Endodermal cell (in vitro differentiated cells): Measurements from ENCODE around the gene SLC9A3. TPM values are rescaled to one million over a fixed set of nuclear protein-coding genes. Genes with fewer than 3 reads are reported as not detected.

ENCODE experiments used
- DNase-seq: peaks from one replicate; pipeline ENCODE4 v3.0.0-alpha.2; 2017
- H3K27ac ChIP-seq: 2 replicates; pipeline ENCODE4 v1.5.1; 2013; ENCODE audit warnings: mild to moderate bottlenecking, low read depth, low read length, moderate library complexity
- H3K27me3 ChIP-seq: 2 replicates; pipeline ENCODE4 v1.6.1; 2013; ENCODE audit warnings: mild to moderate bottlenecking, low read length, moderate library complexity; ENCODE audit not compliant: insufficient read depth, control insufficient read depth, poor library complexity, severe bottlenecking
- H3K36me3 ChIP-seq: 2 replicates; pipeline ENCODE4 v1.7.0; 2013; ENCODE audit warnings: mild to moderate bottlenecking, low read length, moderate library complexity; ENCODE audit not compliant: control insufficient read depth, insufficient read depth
- H3K4me1 ChIP-seq: one replicate; pipeline ENCODE4 v1.7.0; 2013; ENCODE audit warnings: low read length; ENCODE audit not compliant: control insufficient read depth, insufficient read depth
- H3K4me3 ChIP-seq: 2 replicates; pipeline ENCODE4 v1.5.1; 2013; ENCODE audit warnings: mild to moderate bottlenecking, low read length, moderate library complexity
- H3K9ac ChIP-seq: 2 replicates; pipeline ENCODE4 v1.6.1; 2013; ENCODE audit warnings: mild to moderate bottlenecking, low read length, moderate library complexity; ENCODE audit not compliant: poor library complexity, severe bottlenecking; ENCODE audit errors: extremely low read depth
- H3K9me3 ChIP-seq: 2 replicates; pipeline ENCODE4 v1.6.1; 2013; ENCODE audit warnings: mild to moderate bottlenecking, low read length, moderate library complexity; ENCODE audit not compliant: control insufficient read depth
- H3K27ac Mint-ChIP-seq: 2 replicates; pipeline ENCODE4 v1.8.0; 2020; ENCODE audit warnings: mixed read lengths
- H3K27me3 Mint-ChIP-seq: 2 replicates; pipeline ENCODE4 v1.8.0; 2021; ENCODE audit warnings: mild to moderate bottlenecking, mixed read lengths; ENCODE audit not compliant: insufficient read depth
- H3K36me3 Mint-ChIP-seq: 2 replicates; pipeline ENCODE4 v1.8.0; 2020; ENCODE audit warnings: low read depth, mixed read lengths
- H3K4me1 Mint-ChIP-seq: 2 replicates; pipeline ENCODE4 v1.8.0; 2020; ENCODE audit warnings: mixed read lengths
- H3K4me3 Mint-ChIP-seq: 2 replicates; pipeline ENCODE4 v1.8.0; 2020; ENCODE audit warnings: mild to moderate bottlenecking, moderate library complexity, mixed read lengths
- H3K9me3 Mint-ChIP-seq: 2 replicates; pipeline ENCODE4 v1.8.0; 2020; ENCODE audit warnings: mild to moderate bottlenecking, mixed read lengths
- CTCF ChIP-seq: fragments of 200-600 bp; sonication (generic); conservative IDR thresholded peaks from 2 replicates; pipeline ENCODE4 v1.5.0; 2021; ENCODE audit warnings: antibody characterized with exemption, mild to moderate bottlenecking
- WGBS, 2 experiments: methylation state at CpG; one replicate each; pipeline versions ENCODE4 v1.1.5 to v1.1.7; 2013; ENCODE audit warnings: missing lambda C conversion rate in 2 of 2, mixed read lengths in 1 of 2; ENCODE audit not compliant: insufficient coverage in 1 of 2, insufficient read length in 1 of 2; 5-methylcytosine and 5-hydroxymethylcytosine counted together
- total RNA-seq, 2 donors: library from RNA; stranded (reverse); fragmentation: NEBNext Ultra II Directional in 1 of 2; extraction: Animal tissue kit (Norgen Biotek cat#: 25700) in 1 of 2; gene quantifications; 2 replicates in 1 of 2; 3 replicates in 1 of 2; pipeline ENCODE4 v1.2.1, GENCODE V29; 2021

The SLC9A3 gene
- total RNA-seq, 2 donors from 2014 or later, result 1.3 to 1.5 TPM

- WGBS, 2 experiments, result 83 to 84% methylated on average over 7 to 10 of the region's 10 CpGs
- peaks cover 14% of the 10 kb centered on the region for H3K27me3 ChIP-seq
- no peak overlapping the region for H3K4me3 Mint-ChIP-seq
- TF ChIP-seq CTCF, result no peak
- H3K4me1 Mint-ChIP-seq, result no peaks in the 10 kb centered on the region
- no peak for DNase-seq
- no peaks in the 10 kb centered on the region for H3K9me3 ChIP-seq
- H3K36me3 ChIP-seq, result no peaks in the 10 kb centered on the region
- no peaks in the 10 kb centered on the region for H3K36me3 Mint-ChIP-seq
- H3K27me3 Mint-ChIP-seq, result peaks cover 26% of the 10 kb centered on the region
- no peak overlapping the region for H3K27ac Mint-ChIP-seq
- no peaks in the 10 kb centered on the region for H3K4me1 ChIP-seq
- no peak overlapping the region for H3K4me3 ChIP-seq
- no peak overlapping the region for H3K9ac ChIP-seq
- H3K27ac ChIP-seq, result no peak overlapping the region
- peaks cover 4% of the 10 kb centered on the region for H3K9me3 Mint-ChIP-seq
Measured at GRCh38 chr5:548256-548655, 24.0 kb upstream of the SLC9A3 start.

- Histone ChIP-seq H3K9me3 (no peaks in the 10 kb centered on the region), H3K4me1 (no peaks in the 10 kb centered on the region), H3K27me3 (peaks cover 14% of the 10 kb centered on the region), H3K36me3 (no peaks in the 10 kb centered on the region), H3K9ac (no peak overlapping the region), H3K4me3 (no peak overlapping the region), H3K27ac (no peak overlapping the region)
- Mint-ChIP-seq H3K9me3 (peaks cover 4% of the 10 kb centered on the region), H3K4me1 (no peaks in the 10 kb centered on the region), H3K27me3 (peaks cover 26% of the 10 kb centered on the region), H3K27ac (no peak overlapping the region), H3K4me3 (no peak overlapping the region), H3K36me3 (no peaks in the 10 kb centered on the region)
- 89 to 91% methylated on average over 13 to 22 of the region's 22 CpGs for WGBS, 2 experiments
- no peak for DNase-seq
- no peak for TF ChIP-seq CTCF
Measured at GRCh38 chr5:547086-547924, 23.1 kb upstream of the SLC9A3 start.

GRCh38 chr5:546376-546908 lies 22.2 kb upstream of the SLC9A3 start:
- 86 to 94% methylated on average over 2 to 14 of the region's 14 CpGs for WGBS, 2 experiments
- no peak overlapping the region for H3K4me3 ChIP-seq
- no peak for DNase-seq
- Mint-ChIP-seq H3K36me3 (no peaks in the 10 kb centered on the region), H3K27me3 (peaks cover 25% of the 10 kb centered on the region), H3K27ac (no peak overlapping the region), H3K9me3 (peaks cover 4% of the 10 kb centered on the region), H3K4me1 (no peaks in the 10 kb centered on the region), H3K4me3 (no peak overlapping the region)
- H3K36me3 ChIP-seq, result no peaks in the 10 kb centered on the region
- TF ChIP-seq CTCF, result no peak
- H3K9me3 ChIP-seq, result no peaks in the 10 kb centered on the region
- no peak overlapping the region for H3K9ac ChIP-seq
- H3K27ac ChIP-seq, result no peak overlapping the region
- H3K27me3 ChIP-seq, result peaks cover 13% of the 10 kb centered on the region
- no peaks in the 10 kb centered on the region for H3K4me1 ChIP-seq
